CD4-positive, alpha-beta memory T cell (primary cell): ENCODE results near the gene GALNT10. TPM values are rescaled to one million over a fixed set of nuclear protein-coding genes. Genes with fewer than 3 reads are reported as not detected.

Source experiments
- CTCF ChIA-PET: fragments of 350-600 bp; sonication (Branson Sonifier 250); formaldehyde crosslinking; loops from one replicate; lab custom pipeline; 2021; ENCODE audit warnings: inconsistent platforms; ENCODE audit not compliant: partially characterized antibody; lab: Charles Lee
- POLR2A ChIA-PET: fragments of 350-600 bp; sonication (Branson Sonifier 250); formaldehyde crosslinking; loops from one replicate; lab custom pipeline; 2021; ENCODE audit not compliant: partially characterized antibody; lab: Charles Lee
- DNase-seq, 5 donors: peaks; one replicate each; pipeline versions ENCODE4 v3.0.0 to v3.0.0-alpha.2; 2020 to 2022; ENCODE audit warnings: mixed read lengths in 1 of 5
- H3K27ac ChIP-seq: one replicate; pipeline ENCODE4 v1.7.0; 2013; ENCODE audit warnings: low read depth, low read length
- H3K27me3 ChIP-seq: 2 replicates; pipeline ENCODE4 v1.7.0; 2013; ENCODE audit warnings: mild to moderate bottlenecking, low read length, moderate library complexity; ENCODE audit not compliant: insufficient read depth
- H3K36me3 ChIP-seq: 2 replicates; pipeline ENCODE4 v1.7.0; 2013; ENCODE audit warnings: mild to moderate bottlenecking, low read length, moderate library complexity; ENCODE audit not compliant: insufficient read depth
- H3K4me1 ChIP-seq: 2 replicates; pipeline ENCODE4 v1.7.0; 2013; ENCODE audit warnings: mild to moderate bottlenecking, low read length, moderate library complexity; ENCODE audit not compliant: insufficient read depth
- H3K4me3 ChIP-seq, 2 donors: one replicate each; pipeline ENCODE4 v1.7.0; 2013; ENCODE audit warnings: low read length in 2 of 2, mild to moderate bottlenecking in 1 of 2
- H3K9me3 ChIP-seq, 2 donors: one replicate each; pipeline ENCODE4 v1.7.0; 2013; ENCODE audit warnings: low read length in 2 of 2, control low read depth in 1 of 2; ENCODE audit not compliant: control insufficient read depth in 1 of 2
- H3K27ac Mint-ChIP-seq, 7 donors: one replicate each; pipeline ENCODE4 v1.8.0; 2020 to 2021; ENCODE audit warnings: mixed read lengths in 7 of 7, mild to moderate bottlenecking in 6 of 7, inconsistent platforms in 3 of 7, moderate library complexity in 3 of 7
- H3K27me3 Mint-ChIP-seq, 2 donors: one replicate each; pipeline ENCODE4 v1.8.0; 2020 to 2021; ENCODE audit warnings: mixed read lengths in 2 of 2
- H3K36me3 Mint-ChIP-seq, 2 donors: one replicate each; pipeline ENCODE4 v1.8.0; 2020 to 2021; ENCODE audit warnings: mixed read lengths in 2 of 2, inconsistent platforms in 1 of 2, mild to moderate bottlenecking in 1 of 2
- H3K4me1 Mint-ChIP-seq, 4 donors: one replicate each; pipeline ENCODE4 v1.8.0; 2020 to 2021; ENCODE audit warnings: mixed read lengths in 4 of 4, mild to moderate bottlenecking in 1 of 4
- H3K4me3 Mint-ChIP-seq, 8 donors: one replicate each; pipeline ENCODE4 v1.8.0; 2020 to 2021; ENCODE audit warnings: mixed read lengths in 8 of 8, mild to moderate bottlenecking in 7 of 8, moderate library complexity in 6 of 8, inconsistent platforms in 3 of 8
- H3K9me3 Mint-ChIP-seq, 8 donors: one replicate each; pipeline ENCODE4 v1.8.0; 2020 to 2021; ENCODE audit warnings: mixed read lengths in 8 of 8, mild to moderate bottlenecking in 5 of 8, inconsistent platforms in 3 of 8, moderate library complexity in 1 of 8
- intact Hi-C: fragments of 100-400 bp; cut with micrococcal nuclease; formaldehyde crosslinking; loops from one replicate; pipeline ENCODE4 v1.15.1; 2023
- polyA plus RNA-seq, 2 donors: library from polyadenylated mRNA; unstranded; fragments of 300-500 nt; fragmentation: Illumina TruSeq; gene quantifications; one replicate each; pipeline ENCODE4 v1.2.3, GENCODE V29; 2021
- total RNA-seq, 2 experiments: library from RNA; stranded (reverse); gene quantifications; one replicate each; pipeline ENCODE4 v1.2.3, GENCODE V29; 2021

Gene GALNT10
- total and polyA plus RNA-seq, 4 experiments from 2014 or later: 9.6 to 35.7 (median 26.8) TPM

- H3K4me3 Mint-ChIP-seq: no peak overlapping the region
- Histone ChIP-seq H3K27me3 (no peaks in the 10 kb centered on the region), H3K4me3 (no peak overlapping the region), H3K9me3 (no peaks in the 10 kb centered on the region), H3K4me1 (peaks cover 30% of the 10 kb centered on the region), H3K36me3 (no peaks in the 10 kb centered on the region), H3K27ac (no peak overlapping the region)
- H3K27me3 Mint-ChIP-seq: no peaks in the 10 kb centered on the region
- ChIA-PET POLR2A (interaction anchor here (0.6 to 3.6 kb wide), 4 partner anchors 13 to 666 kb away, joined by 3 to 24 read pairs (median 4); partner anchors contain the start of gene GALNT10), CTCF (interaction anchor here (0.9 to 4.0 kb wide), 6 partner anchors 13 to 63 kb away, joined by 3 to 18 read pairs (median 3); no protein-coding TSS in a partner anchor)
- DNase-seq: no peak
- intact Hi-C loops: no loop called here
- peaks cover 21 to 30% of the 10 kb centered on the region in 2 donors for H3K36me3 Mint-ChIP-seq
- H3K9me3 Mint-ChIP-seq: no peaks in the 10 kb centered on the region
- H3K4me1 Mint-ChIP-seq: peaks cover 29 to 73% (median 53%) of the 10 kb centered on the region in 4 donors
- peak overlapping the region in 5 of 7 donors; percentile 2 to 80 (median 18) for H3K27ac Mint-ChIP-seq
Measured at GRCh38 chr5:154215571-154216325, 25.2 kb downstream of the GALNT10 start.

GRCh38 chr5:154217462-154217861 is 26.9 kb downstream of the GALNT10 start:
- Histone ChIP-seq H3K27me3 (no peaks in the 10 kb centered on the region), H3K4me3 (no peak overlapping the region), H3K9me3 (no peaks in the 10 kb centered on the region), H3K4me1 (peaks cover 48% of the 10 kb centered on the region), H3K36me3 (no peaks in the 10 kb centered on the region), H3K27ac (no peak overlapping the region)
- H3K9me3 Mint-ChIP-seq: no peaks in the 10 kb centered on the region
- intact Hi-C loops: no loop called here
- ChIA-PET POLR2A (interaction anchor here (1.2 to 3.6 kb wide), 2 partner anchors 20 to 27 kb away, joined by 3 to 24 read pairs; partner anchors contain the start of gene GALNT10), CTCF (interaction anchor here (1.9 to 4.0 kb wide), 3 partner anchors 20 to 28 kb away, joined by 8 to 18 read pairs (median 10); partner anchors contain the start of gene GALNT10)
- no peaks in the 10 kb centered on the region for H3K27me3 Mint-ChIP-seq
- no peak for DNase-seq
- H3K4me1 Mint-ChIP-seq: peaks cover 37 to 79% (median 64%) of the 10 kb centered on the region in 4 donors
- H3K27ac Mint-ChIP-seq: peak overlapping the region; percentile 18 to 94 (median 82)
- peaks cover 11 to 23% of the 10 kb centered on the region in 2 donors for H3K36me3 Mint-ChIP-seq
- peak overlapping the region in 1 of 8 donors; percentile 13 for H3K4me3 Mint-ChIP-seq

- H3K27ac ChIP-seq: no peak overlapping the region
- no peak for DNase-seq
- H3K4me1 Mint-ChIP-seq: peaks cover 38 to 81% (median 66%) of the 10 kb centered on the region in 4 donors
- H3K36me3 Mint-ChIP-seq: peaks cover 12 to 22% of the 10 kb centered on the region in 2 donors
- no peaks in the 10 kb centered on the region for H3K27me3 ChIP-seq
- peak overlapping the region; percentile 62 to 93 (median 81) for H3K27ac Mint-ChIP-seq
- ChIA-PET POLR2A (interaction anchor here (1.0 kb wide), 1 partner anchor 28 kb away, joined by 3 read pairs; the partner anchor contains the start of gene GALNT10), CTCF (interaction anchor here (1.9 to 2.2 kb wide), 2 partner anchors 18 to 29 kb away, joined by 8 to 10 read pairs; partner anchors contain the start of gene GALNT10)
- no peaks in the 10 kb centered on the region for H3K9me3 Mint-ChIP-seq
- no peak overlapping the region for H3K4me3 ChIP-seq
- no peaks in the 10 kb centered on the region for H3K27me3 Mint-ChIP-seq
- H3K4me1 ChIP-seq: peaks cover 53% of the 10 kb centered on the region
- no peak overlapping the region for H3K4me3 Mint-ChIP-seq
- H3K36me3 ChIP-seq: no peaks in the 10 kb centered on the region
- no peaks in the 10 kb centered on the region for H3K9me3 ChIP-seq
- intact Hi-C loops: no loop called here
Measured at GRCh38 chr5:154218786-154219185, 28.3 kb downstream of the GALNT10 start.

- H3K9me3 ChIP-seq: no peaks in the 10 kb centered on the region
- DNase-seq: no peak
- H3K4me1 ChIP-seq: peaks cover 42% of the 10 kb centered on the region
- H3K27me3 ChIP-seq: no peaks in the 10 kb centered on the region
- H3K4me1 Mint-ChIP-seq: peaks cover 36 to 67% (median 55%) of the 10 kb centered on the region in 4 donors
- peaks cover 0 to under 1% (median 0%) of the 10 kb centered on the region in 8 donors for H3K9me3 Mint-ChIP-seq
- no peaks in the 10 kb centered on the region for H3K36me3 ChIP-seq
- peak overlapping the region; percentile 42 for H3K27ac ChIP-seq
- H3K4me3 Mint-ChIP-seq: no peak overlapping the region
- POLR2A ChIA-PET: interaction anchor here (0.6 to 1.9 kb wide), 6 partner anchors 7 to 31 kb away, joined by 3 to 26 read pairs (median 8); partner anchors contain the start of gene GALNT10
- H3K27me3 Mint-ChIP-seq: no peaks in the 10 kb centered on the region
- H3K27ac Mint-ChIP-seq: peak overlapping the region; percentile 12 to 99 (median 94)
- intact Hi-C loops: loop anchor here (1.0 kb wide), 1 partner anchor 30 kb away; the partner anchor contains the start of gene GALNT10
- no peak overlapping the region for H3K4me3 ChIP-seq
- CTCF ChIA-PET: interaction anchor here (1.4 to 2.9 kb wide), 3 partner anchors 12 to 30 kb away, joined by 5 to 15 read pairs (median 10); partner anchors contain the start of gene GALNT10
- peaks cover 16 to 21% of the 10 kb centered on the region in 2 donors for H3K36me3 Mint-ChIP-seq
Measured at GRCh38 chr5:154220625-154221024, 30.1 kb downstream of the GALNT10 start.

- peak; percentile 46 to 73 (median 57) for DNase-seq
- ChIA-PET POLR2A (interaction anchor here (0.6 to 1.9 kb wide), 11 partner anchors 8 to 183 kb away, joined by 3 to 26 read pairs (median 6); partner anchors contain the start of genes FAM114A2, GALNT10 and MFAP3), CTCF (interaction anchor here (0.8 to 2.9 kb wide), 8 partner anchors 11 to 43 kb away, joined by 3 to 15 read pairs (median 4); partner anchors contain the start of gene GALNT10)
- Mint-ChIP-seq H3K4me3 (peak overlapping the region in 5 of 8 donors; percentile 4 to 77 (median 24)), H3K27me3 (no peaks in the 10 kb centered on the region), H3K9me3 (peaks cover 0 to 2% (median under 1%) of the 10 kb centered on the region in 8 donors), H3K27ac (peak overlapping the region; percentile 75 to 99 (median 96)), H3K4me1 (peaks cover 33 to 65% (median 51%) of the 10 kb centered on the region in 4 donors), H3K36me3 (peaks cover 16 to 22% of the 10 kb centered on the region in 2 donors)
- no peak overlapping the region for H3K4me3 ChIP-seq
- peaks cover 39% of the 10 kb centered on the region for H3K4me1 ChIP-seq
- no peaks in the 10 kb centered on the region for H3K9me3 ChIP-seq
- no peaks in the 10 kb centered on the region for H3K27me3 ChIP-seq
- intact Hi-C loops: loop anchor here (1.0 kb wide), 1 partner anchor 31 kb away; the partner anchor contains the start of gene GALNT10
- no peaks in the 10 kb centered on the region for H3K36me3 ChIP-seq
- peak overlapping the region; percentile 42 for H3K27ac ChIP-seq
Measured at GRCh38 chr5:154221371-154221896, 30.9 kb downstream of the GALNT10 start.

GRCh38 chr5:154222414-154222813 is 31.9 kb downstream of the GALNT10 start:
- POLR2A ChIA-PET: interaction anchor here (1.0 to 1.9 kb wide), 5 partner anchors 16 to 184 kb away, joined by 6 to 26 read pairs (median 7); partner anchors contain the start of genes FAM114A2, GALNT10 and MFAP3
- Mint-ChIP-seq H3K27ac (peak overlapping the region; percentile 4 to 99 (median 96)), H3K4me3 (no peak overlapping the region), H3K9me3 (peaks cover 0 to 11% (median 4%) of the 10 kb centered on the region in 8 donors), H3K4me1 (peaks cover 26 to 56% (median 43%) of the 10 kb centered on the region in 4 donors), H3K36me3 (peaks cover 26 to 27% of the 10 kb centered on the region in 2 donors), H3K27me3 (no peaks in the 10 kb centered on the region)
- Histone ChIP-seq H3K27me3 (no peaks in the 10 kb centered on the region), H3K9me3 (no peaks in the 10 kb centered on the region), H3K27ac (peak overlapping the region; percentile 42), H3K4me1 (peaks cover 29% of the 10 kb centered on the region), H3K4me3 (no peak overlapping the region), H3K36me3 (no peaks in the 10 kb centered on the region)
- no peak for DNase-seq
- intact Hi-C loops: no loop called here
- CTCF ChIA-PET: interaction anchor here (1.7 to 2.9 kb wide), 2 partner anchors 25 to 32 kb away, joined by 10 to 15 read pairs; partner anchors contain the start of gene GALNT10
